Endothelial cell of umbilical vein (primary cell): Measurements from ENCODE around the gene UQCR10. TPM values are rescaled to one million over a fixed set of nuclear protein-coding genes. Genes with fewer than 3 reads are reported as not detected.

Experiments used
- BruUV-seq: library from RNA; stranded (reverse); fragments of 400-500 nt; replicated peaks from 2 replicates; lab custom pipeline; 2021; lab: Mats Ljungman, UMichigan
- CTCF ChIA-PET: fragments of 300-600, 350-600 bp; sonication (Branson Sonifier 250); formaldehyde crosslinking; loops from one replicate; lab custom pipeline; 2021; ENCODE audit warnings: antibody characterized with exemption, inconsistent platforms; lab: Charles Lee
- POLR2A ChIA-PET: fragments of 300-600, 350-600 bp; sonication (Branson Sonifier 250); formaldehyde crosslinking; loops from one replicate; lab custom pipeline; 2021; ENCODE audit warnings: antibody characterized with exemption, inconsistent platforms; lab: Charles Lee
- DNase-seq: peaks from one replicate; pipeline ENCODE4 v3.0.0-alpha.2; 2011; ENCODE audit warnings: low read depth, low spot score
- FAIRE-seq: peaks from 2 replicates; lab custom pipeline; 2011; peaks lifted over from hg19 to GRCh38; lab: Jason Lieb, UNC
- H2AFZ ChIP-seq: 2 replicates; pipeline ENCODE4 v1.6.0; 2012; ENCODE audit warnings: low read depth, low read length, control low read depth, inconsistent platforms
- H3K27ac ChIP-seq: 2 replicates; pipeline ENCODE4 v1.5.1; 2011; ENCODE audit warnings: low read depth, mild to moderate bottlenecking, control low read depth, low read length, moderate library complexity; ENCODE audit not compliant: insufficient read depth
- H3K27me3 ChIP-seq, 2 experiments: 2 replicates each; pipeline versions ENCODE4 v1.6.0 to v1.6.1; 2011; ENCODE audit warnings: low read length in 2 of 2, mixed read lengths in 1 of 2; ENCODE audit not compliant: control insufficient read depth in 2 of 2, insufficient read depth in 2 of 2
- H3K36me3 ChIP-seq, 2 experiments: 2 replicates in 1 of 2; 3 replicates in 1 of 2; pipeline ENCODE4 v1.5.1; 2011; ENCODE audit warnings: low read length in 2 of 2, mild to moderate bottlenecking in 1 of 2, moderate library complexity in 1 of 2; ENCODE audit not compliant: control insufficient read depth in 2 of 2, insufficient read depth in 2 of 2; ENCODE audit errors: extremely low read depth in 1 of 2
- H3K4me1 ChIP-seq: 3 replicates; pipeline ENCODE4 v1.5.1; 2011; ENCODE audit warnings: mild to moderate bottlenecking, low read length; ENCODE audit not compliant: control insufficient read depth, insufficient read depth; ENCODE audit errors: extremely low read depth
- H3K4me2 ChIP-seq: 2 replicates; pipeline ENCODE4 v1.6.1; 2011; ENCODE audit warnings: low read length, control low read depth, mixed read lengths; ENCODE audit not compliant: insufficient read depth
- H3K4me3 ChIP-seq, 3 experiments: fragments of 200-600 bp in 1 of 3; sonication (generic), shearing (Covaris generic) in 1 of 3; replicated peaks in 1 of 3; 2 replicates each; pipeline ENCODE4 v1.5.1; 2011 to 2016; ENCODE audit warnings: control low read depth in 3 of 3, low read length in 3 of 3, mild to moderate bottlenecking in 2 of 3, inconsistent platforms in 1 of 3, low read depth in 1 of 3, moderate library complexity in 1 of 3; ENCODE audit not compliant: insufficient read depth in 1 of 3
- H3K79me2 ChIP-seq: 2 replicates; pipeline ENCODE4 v1.6.0; 2012; ENCODE audit warnings: low read length, inconsistent platforms; ENCODE audit not compliant: control insufficient read depth, insufficient read depth
- H3K9ac ChIP-seq: replicated peaks from 2 replicates; pipeline ENCODE3; 2011; ENCODE audit warnings: low read length, control low read depth; ENCODE audit not compliant: insufficient read depth; ENCODE audit errors: extremely low read depth
- H3K9me1 ChIP-seq: replicated peaks from 3 replicates; pipeline ENCODE4 v1.6.0; 2011; ENCODE audit warnings: mild to moderate bottlenecking, low read length; ENCODE audit not compliant: control insufficient read depth, insufficient read depth; ENCODE audit errors: extremely low read depth
- H3K9me3 ChIP-seq: replicated peaks from 2 replicates; pipeline ENCODE4 v1.5.1; 2012; ENCODE audit warnings: low read length, inconsistent platforms; ENCODE audit not compliant: control insufficient read depth, insufficient read depth
- H4K20me1 ChIP-seq: replicated peaks from 2 replicates; pipeline ENCODE3; 2011; ENCODE audit warnings: mild to moderate bottlenecking, low read length; ENCODE audit not compliant: control insufficient read depth, insufficient read depth; ENCODE audit errors: extremely low read depth
- EZH2 ChIP-seq: IDR thresholded peaks from 2 replicates; pipeline ENCODE4 v1.6.1; 2012; ENCODE audit warnings: borderline replicate concordance, low read depth, mild to moderate bottlenecking, moderate library complexity, low read length, inconsistent platforms; ENCODE audit not compliant: severe bottlenecking
- FOS ChIP-seq: IDR thresholded peaks from 2 replicates; pipeline ENCODE4 v1.6.1; 2011; ENCODE audit warnings: mild to moderate bottlenecking, low read length, moderate library complexity, borderline replicate concordance; ENCODE audit not compliant: insufficient read depth
- GATA2 ChIP-seq: IDR thresholded peaks from 2 replicates; pipeline ENCODE4 v1.7.0; 2011; ENCODE audit warnings: low read depth, mild to moderate bottlenecking, moderate library complexity, mixed read lengths, low read length; ENCODE audit not compliant: insufficient read length, insufficient read depth
- JUN ChIP-seq: IDR thresholded peaks from 2 replicates; pipeline ENCODE4 v1.6.1; 2011; ENCODE audit warnings: borderline replicate concordance, low read depth; ENCODE audit not compliant: insufficient read length, insufficient read depth
- MYC ChIP-seq: IDR thresholded peaks from one replicate; pipeline ENCODE4 v1.6.1; 2011; ENCODE audit warnings: mild to moderate bottlenecking, low read depth, low read length
- POLR2A ChIP-seq: IDR thresholded peaks from 2 replicates; pipeline ENCODE4 v1.6.1; 2012; ENCODE audit warnings: low read depth, mild to moderate bottlenecking, control low read depth, low read length
- POLR2AphosphoS5 ChIP-seq: IDR thresholded peaks from 2 replicates; pipeline ENCODE4 v1.6.1; 2012; ENCODE audit warnings: low read depth, mild to moderate bottlenecking, control low read depth, low read length, moderate library complexity; ENCODE audit not compliant: insufficient read depth
- dilution Hi-C: fragments of 300-500 bp; cut with MboI; formaldehyde crosslinking; loops from one replicate; pipeline ENCODE4 v1.15.0; 2019; ENCODE audit warnings: low sequenced_read_pairs; ENCODE audit not compliant: extremely low pct_ligation_motif_present
- intact Hi-C: fragments of 100-400 bp; cut with micrococcal nuclease; formaldehyde crosslinking; loops from one replicate; pipeline ENCODE4 v1.10.0; 2022
- polyA plus RNA-seq, 4 experiments: library from polyadenylated mRNA; depleted of rRNA in 3 of 4; stranded (reverse) in 3 of 4; unstranded in 1 of 4; fragments of >200 nt; gene quantifications; 2 replicates each; pipeline versions ENCODE4 v1.2.1 to v1.2.3, GENCODE V29; 2011 to 2012; ENCODE audit warnings: missing spikeins in 1 of 4
- total RNA-seq: library from RNA; stranded (reverse); gene quantifications from 2 replicates; pipeline ENCODE4 v1.2.3, GENCODE V29; 2021
- TF ChIP-seq, protein P1 (sequence below), 2 donors: IDR thresholded peaks; 1 replicate in 1 of 2; 2 replicates in 1 of 2; pipeline ENCODE4 v1.5.1; 2011; ENCODE audit warnings: low read length in 2 of 2, mild to moderate bottlenecking in 2 of 2, moderate library complexity in 2 of 2, control low read depth in 1 of 2, inconsistent platforms in 1 of 2, low read depth in 1 of 2; ENCODE audit not compliant: insufficient read depth in 1 of 2; ENCODE audit errors: extremely low read depth in 1 of 2

Gene UQCR10
- total and polyA plus RNA-seq, 2 donors (not counting 3 experiments of a cell fraction or from before 2014, with no cell fraction given): 96.6 to 196 TPM

DNA sequence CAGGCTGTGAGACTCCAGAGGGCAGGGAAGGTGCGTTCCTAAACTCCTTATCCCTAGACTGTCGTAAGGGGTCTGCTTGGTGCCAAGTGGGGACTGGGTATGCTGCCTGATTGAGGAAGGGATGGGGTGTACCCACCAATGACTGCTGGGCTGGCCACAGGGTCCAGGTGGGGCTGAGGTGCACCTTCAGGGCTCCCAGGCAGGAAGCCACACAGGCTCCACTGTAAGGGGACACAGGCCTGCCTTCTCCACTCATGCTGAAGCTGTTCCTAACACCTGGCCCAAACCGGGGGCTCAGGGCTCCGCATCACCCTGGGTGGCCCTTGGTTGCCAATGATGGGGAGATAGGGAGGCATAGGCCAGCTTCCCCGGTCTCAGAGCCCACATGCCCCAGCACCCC lies 27.0 kb upstream of the UQCR10 start:
- ChIA-PET CTCF (interaction anchor here (1.6 kb wide), 1 partner anchor 265 kb away, joined by 7 read pairs; no protein-coding TSS in a partner anchor), POLR2A (no interaction called here)
- Histone ChIP-seq H4K20me1 (no peaks in the 10 kb centered on the region), H3K9me3 (no peaks in the 10 kb centered on the region), H3K4me1 (no peaks in the 10 kb centered on the region), H3K36me3 (peaks cover 0 to 4% of the 10 kb centered on the region in 2 experiments), H2AFZ (no peak overlapping the region), H3K27ac (no peak overlapping the region), H3K9ac (no peak overlapping the region), H3K4me3 (no peak overlapping the region), H3K4me2 (no peak overlapping the region), H3K9me1 (no peaks in the 10 kb centered on the region), H3K79me2 (no peaks in the 10 kb centered on the region), H3K27me3 (no peaks in the 10 kb centered on the region)
- dilution Hi-C loops (no loop called here), intact Hi-C loops (no loop called here)
- DNase-seq: no peak
- BruUV-seq: no TSS peak
- no peak for FAIRE-seq
- TF ChIP-seq JUN (no peak), MYC (no peak), GATA2 (no peak), FOS (no peak)
- TF ChIP-seq, protein P1, sequence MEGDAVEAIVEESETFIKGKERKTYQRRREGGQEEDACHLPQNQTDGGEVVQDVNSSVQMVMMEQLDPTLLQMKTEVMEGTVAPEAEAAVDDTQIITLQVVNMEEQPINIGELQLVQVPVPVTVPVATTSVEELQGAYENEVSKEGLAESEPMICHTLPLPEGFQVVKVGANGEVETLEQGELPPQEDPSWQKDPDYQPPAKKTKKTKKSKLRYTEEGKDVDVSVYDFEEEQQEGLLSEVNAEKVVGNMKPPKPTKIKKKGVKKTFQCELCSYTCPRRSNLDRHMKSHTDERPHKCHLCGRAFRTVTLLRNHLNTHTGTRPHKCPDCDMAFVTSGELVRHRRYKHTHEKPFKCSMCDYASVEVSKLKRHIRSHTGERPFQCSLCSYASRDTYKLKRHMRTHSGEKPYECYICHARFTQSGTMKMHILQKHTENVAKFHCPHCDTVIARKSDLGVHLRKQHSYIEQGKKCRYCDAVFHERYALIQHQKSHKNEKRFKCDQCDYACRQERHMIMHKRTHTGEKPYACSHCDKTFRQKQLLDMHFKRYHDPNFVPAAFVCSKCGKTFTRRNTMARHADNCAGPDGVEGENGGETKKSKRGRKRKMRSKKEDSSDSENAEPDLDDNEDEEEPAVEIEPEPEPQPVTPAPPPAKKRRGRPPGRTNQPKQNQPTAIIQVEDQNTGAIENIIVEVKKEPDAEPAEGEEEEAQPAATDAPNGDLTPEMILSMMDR (IDR thresholded peaks at IDR 0.05; ENCODE audit: extremely low read depth in 1 of 2, insufficient read depth in 1 of 2, low read depth in 1 of 2, low read length in 2 of 2): no peak

DNA sequence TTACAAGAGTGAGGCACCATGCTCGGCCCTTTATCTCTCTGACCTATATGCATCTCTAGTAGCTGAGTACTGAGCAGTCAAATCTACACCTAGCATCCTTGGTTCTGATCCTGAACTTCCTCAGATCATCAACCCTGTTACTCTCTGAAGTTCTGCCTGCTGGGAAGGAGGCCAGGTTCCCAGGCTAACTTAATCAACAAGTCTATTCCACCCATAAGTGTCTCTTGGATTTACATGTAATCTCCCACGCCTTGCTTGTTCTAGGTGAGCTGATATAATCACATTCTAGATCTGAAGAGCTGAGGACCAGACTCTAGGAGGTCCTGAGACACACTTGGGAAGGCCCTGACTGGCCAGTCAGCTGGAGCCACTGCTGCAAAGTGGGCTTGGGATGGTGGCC lies 25.2 kb upstream of the UQCR10 start:
- ChIA-PET CTCF (interaction anchor here (1.0 kb wide), 1 partner anchor 9 kb away, joined by 3 read pairs; no protein-coding TSS in a partner anchor), POLR2A (no interaction called here)
- TF ChIP-seq GATA2: no peak
- no peak for TF ChIP-seq MYC
- no peak for TF ChIP-seq JUN
- no peak for TF ChIP-seq POLR2A
- TF ChIP-seq FOS: no peak
- TF ChIP-seq POLR2AphosphoS5: no peak
- TF ChIP-seq, protein P1 (IDR thresholded peaks at IDR 0.05; ENCODE audit: extremely low read depth in 1 of 2, insufficient read depth in 1 of 2, low read depth in 1 of 2, low read length in 2 of 2): no peak
- no peak for TF ChIP-seq EZH2
- H2AFZ ChIP-seq: no peak overlapping the region
- intact Hi-C loops: no loop called here
- H4K20me1 ChIP-seq: no peaks in the 10 kb centered on the region
- BruUV-seq: no TSS peak
- peaks cover 0 to 4% of the 10 kb centered on the region in 2 experiments for H3K36me3 ChIP-seq
- no peaks in the 10 kb centered on the region for H3K27me3 ChIP-seq
- H3K4me3 ChIP-seq: no peak overlapping the region
- no peaks in the 10 kb centered on the region for H3K79me2 ChIP-seq
- H3K9me1 ChIP-seq: no peaks in the 10 kb centered on the region
- no peak overlapping the region for H3K9ac ChIP-seq
- no peak overlapping the region for H3K4me2 ChIP-seq
- no peaks in the 10 kb centered on the region for H3K4me1 ChIP-seq
- no peak overlapping the region for H3K27ac ChIP-seq
- DNase-seq (no peak), FAIRE-seq (no peak)
- no peaks in the 10 kb centered on the region for H3K9me3 ChIP-seq
- dilution Hi-C loops: no loop called here
